ENCODE data around the gene POU2AF1. TPM values are rescaled to one million over a fixed set of nuclear protein-coding genes. Genes with fewer than 3 reads are reported as not detected.

The POU2AF1 gene
- polyA plus RNA-seq, 3 donors: 0.61 to 1.4 (median 1.1) TPM

- DNase-seq (ENCODE audit: low read depth in 3 of 3, low spot score in 2 of 3): no peak
These were observed 27.6 kb downstream of the POU2AF1 start for GRCh38 chr11:111351374-111352055.

GRCh38 chr11:111350811-111351210 is 28.3 kb downstream of the POU2AF1 start:
- DNase-seq (ENCODE audit: low read depth in 3 of 3, low spot score in 2 of 3): no peak

DNA sequence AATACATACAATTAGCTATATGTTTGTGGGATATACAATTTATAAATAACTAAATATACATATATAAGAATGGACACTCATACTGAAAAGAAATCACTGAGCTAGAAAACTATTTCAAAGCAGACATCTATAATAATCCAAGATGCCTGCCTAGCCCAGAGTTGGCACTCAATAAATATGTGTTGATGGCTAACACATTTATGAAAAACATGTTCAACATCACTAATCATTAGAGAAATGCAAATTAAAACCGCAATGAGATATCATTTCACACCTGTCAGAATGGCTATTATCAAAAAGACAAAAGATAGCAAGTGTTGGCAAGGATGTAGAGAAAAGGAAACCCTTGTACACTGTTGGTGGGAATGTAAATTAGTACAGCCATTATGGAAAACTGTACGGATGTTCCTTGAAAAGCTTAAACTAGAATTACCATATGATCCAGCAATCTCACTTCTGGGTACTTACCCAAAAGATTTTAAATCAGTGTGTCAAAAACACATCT is 29.8 kb downstream of the POU2AF1 start:
- DNase-seq (ENCODE audit: low read depth in 3 of 3, low spot score in 2 of 3): no peak

GRCh38 chr11:111348147-111348546 is 30.9 kb downstream of the POU2AF1 start:
- no peak for DNase-seq (ENCODE audit: low read depth in 3 of 3, low spot score in 2 of 3)

GRCh38 chr11:111347723-111348115 is 31.4 kb downstream of the POU2AF1 start:
- no peak for DNase-seq (ENCODE audit: low read depth in 3 of 3, low spot score in 2 of 3)

DNA sequence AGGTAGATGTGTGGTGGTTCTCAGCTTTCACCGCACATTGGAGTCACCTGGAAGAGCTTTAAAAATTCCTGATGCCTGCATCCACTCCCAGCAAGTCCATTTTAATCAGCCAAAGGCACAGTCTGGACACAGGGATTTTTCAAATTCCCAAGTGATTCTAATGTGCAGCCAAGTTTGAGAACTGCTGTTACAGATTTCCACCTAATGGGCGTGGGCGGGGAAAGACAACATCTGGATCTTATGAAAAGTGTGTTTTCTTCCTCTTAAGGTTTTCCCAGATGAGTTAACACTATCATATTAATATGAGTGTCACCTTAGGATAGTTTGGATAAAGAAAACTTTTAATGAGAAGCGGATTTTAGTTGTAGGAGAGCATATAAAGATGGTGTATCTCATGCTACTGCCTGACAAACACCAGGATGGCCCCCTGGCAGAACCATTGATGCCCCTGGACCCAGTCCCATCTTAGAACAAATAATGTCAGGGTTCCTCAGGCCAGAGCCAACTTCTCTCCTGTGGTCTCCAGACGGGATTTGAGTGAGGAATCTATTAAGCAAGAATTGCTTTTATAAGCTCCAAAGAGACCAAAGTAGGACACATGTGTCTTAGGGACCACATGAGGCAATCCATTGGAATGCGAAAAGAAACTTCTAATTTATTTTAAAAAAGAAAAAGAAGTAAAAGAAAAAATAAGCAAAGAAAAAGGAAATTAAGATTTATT is 31.9 kb downstream of the POU2AF1 start:
- DNase-seq (ENCODE audit: low read depth in 3 of 3, low spot score in 2 of 3): no peak

DNA sequence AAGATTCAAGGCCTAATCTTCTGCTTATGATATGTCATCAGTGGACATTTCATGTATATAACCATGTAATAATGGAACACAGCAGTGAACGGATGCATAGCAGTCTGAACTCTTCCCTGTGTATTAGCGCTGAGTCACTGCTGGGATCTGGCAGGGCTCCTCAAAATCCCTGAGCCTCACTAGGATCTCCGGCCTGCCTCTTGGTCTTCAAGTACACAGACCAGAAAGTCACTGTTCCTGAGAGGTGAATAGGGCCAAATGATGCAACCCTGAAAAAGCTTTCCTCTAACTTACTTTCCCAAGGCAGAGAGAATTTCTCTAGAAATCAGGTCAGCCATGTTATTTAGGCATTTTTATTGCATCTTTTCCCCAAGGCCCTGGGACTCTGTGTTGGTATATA is 35.0 kb downstream of the POU2AF1 start:
- no peak for DNase-seq (ENCODE audit: low read depth in 3 of 3, low spot score in 2 of 3)

DNA sequence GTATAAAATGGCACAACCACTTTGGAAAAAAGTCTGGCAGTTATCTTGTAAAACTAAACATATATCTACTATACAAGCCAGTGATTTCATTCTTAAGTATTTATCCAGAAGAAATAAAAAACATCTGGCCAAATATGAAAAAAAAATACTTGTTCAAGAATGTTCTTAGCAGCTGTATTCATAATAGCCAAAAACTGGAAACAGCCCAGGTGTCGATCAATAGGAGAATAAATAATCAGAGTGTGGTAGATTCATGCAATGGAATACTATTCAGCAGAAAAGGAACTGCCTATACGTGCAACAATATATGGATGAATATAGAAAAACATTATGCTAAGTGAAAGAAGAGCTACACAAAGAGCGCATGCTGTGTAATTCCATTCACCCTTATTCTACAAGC is 36.7 kb downstream of the POU2AF1 start:
- no peak for DNase-seq (ENCODE audit: low read depth in 3 of 3, low spot score in 2 of 3)

DNA sequence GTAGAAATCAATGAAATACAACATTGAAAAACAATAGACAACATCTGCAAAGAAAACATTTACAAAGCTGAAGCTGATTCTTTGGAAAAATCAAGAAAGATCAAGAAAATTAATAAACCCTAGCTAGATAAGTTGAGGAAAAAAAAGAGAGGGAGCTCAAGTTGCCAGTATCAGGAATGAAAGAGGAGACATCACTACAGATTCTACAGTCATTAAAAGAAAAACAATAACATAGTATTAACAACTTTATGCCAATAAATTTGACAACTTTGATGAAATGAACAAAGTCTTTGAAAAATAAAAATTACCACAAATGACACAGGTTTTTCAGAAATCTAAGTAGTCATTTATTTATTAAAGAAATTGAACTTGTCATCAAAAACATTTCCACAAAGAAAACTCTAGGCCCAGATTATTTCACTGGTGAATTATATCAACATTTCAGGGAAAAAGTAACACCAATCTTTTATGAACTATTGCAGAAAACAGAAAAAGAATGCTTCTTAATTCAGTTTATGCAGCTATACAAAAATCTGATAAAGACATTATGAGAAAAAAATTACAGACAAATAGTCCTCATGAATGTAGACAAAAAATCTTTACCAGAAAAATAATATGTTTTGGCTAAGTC is 39.2 kb downstream of the POU2AF1 start:
- DNase-seq (ENCODE audit: low read depth in 3 of 3, low spot score in 2 of 3): no peak

DNA sequence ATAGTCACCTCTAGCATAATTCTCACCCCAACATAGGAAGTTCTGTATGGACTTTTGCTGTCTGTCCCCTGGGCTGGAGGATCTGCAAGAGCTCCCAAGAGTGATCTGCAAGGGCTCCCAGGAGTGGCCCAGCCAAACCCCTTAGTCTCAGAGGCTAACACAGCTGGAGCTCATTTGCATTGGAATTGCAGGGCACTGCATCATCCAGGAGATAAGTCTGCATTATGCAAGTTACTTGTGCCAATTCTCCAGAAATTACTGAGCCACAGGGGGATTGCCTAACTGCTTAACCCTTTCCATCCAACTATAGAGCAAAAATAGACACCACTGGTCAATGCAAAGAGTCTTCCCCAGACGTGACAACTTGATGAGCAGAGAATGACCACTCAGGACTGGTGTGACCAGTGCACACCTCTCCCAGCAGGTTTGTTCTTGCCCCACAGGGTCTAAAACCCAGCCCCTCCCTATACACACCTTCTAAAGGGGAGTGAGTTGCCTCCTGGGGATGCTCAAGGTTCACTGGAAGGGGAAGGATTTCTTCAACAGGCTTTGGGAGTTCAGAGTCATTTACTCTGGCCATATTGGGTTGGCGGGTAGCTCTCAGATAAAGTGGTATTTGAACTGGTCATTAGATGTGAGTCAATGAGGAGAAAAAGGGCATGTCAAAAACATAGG is 42.4 kb downstream of the POU2AF1 start:
- no peak for DNase-seq (ENCODE audit: low read depth in 3 of 3, low spot score in 2 of 3)

GRCh38 chr11:111336062-111336461 is 43.0 kb downstream of the POU2AF1 start:
- no peak for DNase-seq (ENCODE audit: low read depth in 3 of 3, low spot score in 2 of 3)

DNA sequence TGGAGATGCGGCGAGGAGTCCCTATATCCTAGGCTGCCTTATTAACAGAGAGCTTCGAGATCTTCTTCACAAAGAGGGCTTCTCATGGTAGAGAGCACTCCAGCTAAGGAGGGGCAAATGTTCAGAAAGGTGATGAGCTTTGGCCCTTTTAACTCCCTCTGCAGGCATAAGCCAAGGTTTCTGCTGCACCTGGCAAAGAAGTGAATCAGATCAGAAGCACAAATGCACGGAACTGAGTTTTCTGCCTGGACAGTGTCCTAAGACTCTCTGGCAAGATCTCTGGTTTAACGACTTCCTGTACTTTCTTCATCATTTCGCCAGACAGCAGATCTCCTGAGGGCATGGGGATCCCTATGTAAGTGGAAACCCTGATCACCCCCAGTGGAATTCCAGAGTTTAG is 43.5 kb downstream of the POU2AF1 start:
- no peak for DNase-seq (ENCODE audit: low read depth in 3 of 3, low spot score in 2 of 3)

DNA sequence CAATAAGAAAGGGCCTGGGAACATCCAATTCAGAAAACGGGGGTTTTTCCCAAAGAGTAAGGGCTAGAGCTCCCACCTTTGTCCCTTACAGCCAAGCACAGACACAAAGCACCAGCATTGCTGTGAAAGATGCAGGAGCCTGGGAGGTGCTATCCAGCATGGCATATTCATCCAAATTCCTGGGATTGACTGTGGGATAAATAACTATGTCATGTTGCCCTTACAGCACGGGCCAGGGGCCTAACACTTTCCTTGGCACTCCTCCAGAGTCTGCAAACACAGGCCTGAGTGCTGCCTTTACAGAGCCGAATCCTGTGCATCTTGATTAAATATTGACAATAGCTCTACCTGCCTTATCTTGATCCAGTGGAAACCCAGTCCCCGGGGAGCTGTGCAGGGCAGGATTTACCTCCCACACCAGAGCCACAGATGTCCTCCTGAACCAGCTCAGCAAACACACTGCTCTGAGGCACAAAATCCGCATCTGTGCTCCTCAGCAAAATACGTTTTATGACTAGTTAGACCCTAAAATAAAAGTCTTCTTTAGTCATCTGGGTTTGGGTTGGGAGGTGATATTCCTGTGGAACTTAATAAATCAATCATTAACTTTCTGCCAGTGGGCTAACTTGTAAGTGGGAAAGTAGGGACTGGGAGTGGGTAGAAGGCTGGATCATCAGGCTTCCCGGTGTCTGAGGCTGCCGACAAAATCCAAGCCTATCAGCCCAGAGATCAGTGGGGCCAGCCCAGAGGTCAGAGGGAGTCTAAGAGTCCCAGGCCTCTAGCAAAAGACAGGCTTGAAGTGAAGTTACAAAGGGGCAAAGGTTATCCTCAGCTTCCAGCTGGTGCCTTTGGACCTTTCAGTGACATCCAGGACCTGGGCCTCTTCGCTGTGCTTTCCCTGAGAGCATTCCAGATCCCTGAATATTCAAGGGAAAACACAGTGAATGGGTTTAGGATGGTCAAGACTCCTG is 44.3 kb downstream of the POU2AF1 start:
- no peak for DNase-seq (ENCODE audit: low read depth in 3 of 3, low spot score in 2 of 3)

- no peak for DNase-seq (ENCODE audit: low read depth in 3 of 3, low spot score in 2 of 3)
These were observed 47.2 kb downstream of the POU2AF1 start for GRCh38 chr11:111331711-111332479.

GRCh38 chr11:111330234-111330893 is 48.7 kb downstream of the POU2AF1 start:
- DNase-seq (ENCODE audit: low read depth in 3 of 3, low spot score in 2 of 3): no peak

DNA sequence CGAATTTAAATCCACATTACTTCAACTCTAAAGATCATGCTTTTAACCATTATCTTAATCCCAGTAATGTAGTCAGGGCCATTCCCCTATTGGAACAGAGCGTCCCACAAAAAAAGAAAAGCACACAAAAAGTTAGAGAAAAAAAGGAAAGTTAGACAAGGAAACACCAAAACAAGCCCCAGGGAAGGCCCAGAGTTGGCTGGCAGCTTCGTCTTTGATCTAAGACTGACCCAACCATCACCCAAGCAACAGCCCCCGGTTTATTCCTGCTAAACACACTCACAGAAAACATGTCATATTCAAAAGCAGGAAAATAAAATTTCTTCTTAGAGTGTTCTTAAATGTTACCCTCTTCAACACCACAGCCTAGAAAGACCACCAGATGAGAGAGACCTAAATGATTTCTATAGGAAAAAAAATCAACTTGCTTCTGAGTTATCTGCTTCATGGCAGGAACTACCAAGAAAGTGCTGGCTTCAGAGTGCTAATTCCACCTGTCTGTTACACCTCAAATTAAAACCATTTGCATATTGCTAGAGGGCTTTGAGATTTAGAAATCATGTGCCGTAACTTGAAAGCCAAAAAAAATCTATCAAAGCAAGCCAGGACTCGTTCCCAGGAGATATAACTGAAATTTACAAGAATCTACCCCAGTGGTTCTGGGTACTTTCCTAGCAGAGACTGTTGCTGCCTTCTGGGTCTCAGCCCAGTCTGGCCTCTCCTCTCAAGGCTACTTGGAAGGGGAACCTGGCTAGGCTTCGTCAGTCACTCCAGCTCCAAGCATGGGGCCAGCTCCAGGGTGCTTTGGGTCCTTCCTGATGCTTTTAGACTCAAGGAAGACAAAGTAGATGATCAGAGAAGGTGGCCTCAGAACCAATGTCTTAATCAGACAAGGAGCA is 49.5 kb downstream of the POU2AF1 start:
- DNase-seq (ENCODE audit: low read depth in 3 of 3, low spot score in 2 of 3): no peak

DNA sequence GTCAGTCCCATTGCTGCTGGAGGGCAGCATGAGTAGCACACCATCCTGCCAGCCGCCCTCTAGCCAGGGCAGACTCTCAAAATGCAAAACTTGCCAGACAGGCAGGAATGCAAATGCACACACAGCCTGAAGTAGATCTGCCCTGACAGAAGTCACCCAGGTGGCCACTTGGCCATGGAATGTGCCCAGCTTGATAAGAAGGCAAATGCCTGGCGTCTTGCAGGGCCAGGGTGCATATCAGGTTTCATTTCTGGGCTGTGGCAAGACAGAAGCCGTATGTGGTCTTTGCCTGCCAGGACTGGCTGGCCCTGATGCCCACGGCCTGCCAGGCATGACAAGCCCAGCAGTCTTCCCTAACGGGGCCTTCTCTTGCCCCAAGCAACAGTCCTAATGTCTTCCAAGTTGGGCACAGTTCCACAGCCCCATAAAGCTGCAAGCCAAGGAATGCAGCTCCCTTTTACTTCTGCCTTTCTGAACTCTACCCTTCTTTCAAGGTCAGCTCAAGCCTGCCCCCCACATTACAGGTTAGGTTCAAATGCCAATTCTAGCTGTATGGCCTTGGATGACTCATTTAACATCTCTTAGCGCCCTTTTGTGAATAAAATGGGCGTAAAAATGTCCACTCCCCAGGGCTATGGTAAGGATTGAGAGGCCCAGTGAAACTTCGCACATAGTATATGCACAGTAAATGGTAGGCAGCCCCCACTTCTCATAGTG is 51.0 kb downstream of the POU2AF1 start:
- no peak for DNase-seq (ENCODE audit: low read depth in 3 of 3, low spot score in 2 of 3)
